HG03196 (cell line): ENCODE data around the gene NPM3.
"Not testable (repeated sequence)": the region's sequence is repeated elsewhere in the genome, so short reads cannot be mapped to it uniquely, and the experiment has no call there.

Experiments
- ATAC-seq: cut with Tn5 transposase; IDR thresholded peaks from one replicate; pipeline ENCODE4 v1.9.1; 2021; ENCODE audit not compliant: unreplicated experiment

NPM3 gene

GRCh38 chr10:101807158-101807557 is 23.9 kb upstream of the NPM3 start:
- no peak for ATAC-seq

- ATAC-seq, result no peak
Measured at GRCh38 chr10:101803511-101803910, 20.3 kb upstream of the NPM3 start.

GRCh38 chr10:101797403-101798059 is 14.3 kb upstream of the NPM3 start:
- no peak for ATAC-seq

DNA sequence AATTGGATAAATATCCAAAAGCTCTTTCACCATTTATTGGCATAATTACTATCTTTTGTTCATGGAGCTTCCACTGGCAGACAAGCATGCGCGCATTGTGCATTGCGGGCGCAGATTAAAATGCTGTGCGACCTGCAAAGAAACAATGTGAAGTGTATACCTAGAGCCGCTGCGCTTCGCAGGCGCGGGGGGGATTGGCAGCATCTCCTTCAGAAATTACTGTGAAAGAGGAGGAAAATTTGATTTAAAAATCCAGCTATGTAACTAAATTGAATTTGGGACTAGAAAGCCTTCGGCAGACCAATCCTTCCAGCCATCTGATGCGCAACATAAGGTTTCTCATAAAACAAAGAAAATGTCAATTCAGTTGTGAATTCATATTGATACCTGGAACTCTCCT is 10.3 kb upstream of the NPM3 start:
- no peak for ATAC-seq

GRCh38 chr10:101789686-101790085 is 6.4 kb upstream of the NPM3 start:
- ATAC-seq, result no peak

GRCh38 chr10:101789231-101789630 is 6.0 kb upstream of the NPM3 start:
- ATAC-seq, result not testable (repeated sequence)

GRCh38 chr10:101785801-101786200 is 2.6 kb upstream of the NPM3 start:
- no peak for ATAC-seq

GRCh38 chr10:101784558-101784957 is 1.3 kb upstream of the NPM3 start:
- ATAC-seq, result no peak

DNA sequence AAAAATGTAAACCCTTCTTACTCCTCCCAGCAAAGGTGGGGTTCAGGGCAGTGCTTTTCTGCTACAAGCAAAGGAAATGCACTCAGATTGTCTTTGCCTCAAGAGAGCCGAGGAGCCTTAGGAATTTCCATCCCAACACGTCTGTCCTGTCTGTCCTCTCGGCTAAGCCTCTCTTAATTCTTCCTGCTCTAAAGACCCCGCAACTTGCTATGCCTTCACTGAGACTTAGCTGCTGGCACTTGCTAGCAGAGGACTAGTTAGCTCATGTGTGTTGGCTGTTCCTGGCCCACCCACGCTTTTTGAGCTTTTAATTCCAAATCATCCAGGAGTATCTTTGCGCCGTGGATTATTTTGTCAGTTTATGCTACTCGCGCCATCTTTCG is 481 bp upstream of the NPM3 start:
- ATAC-seq, result no peak

GRCh38 chr10:101781984-101782810 is 1.0 kb downstream of the NPM3 start:
- ATAC-seq, result no peak

GRCh38 chr10:101781655-101781983 is 1.6 kb downstream of the NPM3 start:
- no peak for ATAC-seq

DNA sequence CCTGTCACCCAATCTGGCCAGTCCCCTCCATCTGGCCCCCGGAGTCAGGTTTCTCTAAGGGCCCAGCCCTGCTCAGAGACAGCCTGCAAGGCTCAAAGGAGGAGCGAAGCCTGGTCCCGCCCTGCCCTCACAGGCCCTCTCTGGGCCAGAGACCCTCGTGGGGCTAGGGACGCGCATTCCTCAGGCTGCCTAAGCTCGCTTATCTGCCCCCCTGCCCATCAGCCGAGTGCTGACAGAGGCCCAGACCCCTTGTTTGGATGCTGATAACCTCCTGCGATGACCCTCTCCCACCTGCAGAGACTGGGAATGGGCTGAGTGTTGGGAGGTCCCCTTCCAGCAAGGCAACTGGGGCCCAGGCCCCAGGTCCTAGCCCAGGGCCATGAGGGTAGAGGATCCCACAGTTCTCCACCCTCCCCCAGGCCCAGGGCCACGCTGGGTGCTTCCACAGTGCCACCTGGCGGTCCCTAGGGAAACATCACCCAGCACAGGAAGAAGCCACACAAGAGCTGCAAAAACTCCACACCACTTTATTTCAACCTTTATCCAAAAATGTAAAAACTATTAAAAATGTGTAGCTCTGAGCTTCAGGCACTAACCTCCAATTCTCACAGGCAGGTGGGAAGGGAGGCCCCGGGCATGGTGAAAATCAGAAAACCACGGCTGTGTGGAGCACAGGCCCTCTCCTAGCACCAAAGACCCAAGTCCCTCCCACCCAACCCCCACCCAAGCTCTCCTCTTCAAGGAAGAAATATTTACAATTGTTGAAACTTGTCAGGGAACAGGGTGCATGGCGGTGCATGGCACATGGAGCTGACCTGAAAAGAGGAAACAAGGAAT is 2.2 kb downstream of the NPM3 start:
- ATAC-seq, result no peak

GRCh38 chr10:101780187-101780817 is 2.9 kb downstream of the NPM3 start:
- no peak for ATAC-seq

DNA sequence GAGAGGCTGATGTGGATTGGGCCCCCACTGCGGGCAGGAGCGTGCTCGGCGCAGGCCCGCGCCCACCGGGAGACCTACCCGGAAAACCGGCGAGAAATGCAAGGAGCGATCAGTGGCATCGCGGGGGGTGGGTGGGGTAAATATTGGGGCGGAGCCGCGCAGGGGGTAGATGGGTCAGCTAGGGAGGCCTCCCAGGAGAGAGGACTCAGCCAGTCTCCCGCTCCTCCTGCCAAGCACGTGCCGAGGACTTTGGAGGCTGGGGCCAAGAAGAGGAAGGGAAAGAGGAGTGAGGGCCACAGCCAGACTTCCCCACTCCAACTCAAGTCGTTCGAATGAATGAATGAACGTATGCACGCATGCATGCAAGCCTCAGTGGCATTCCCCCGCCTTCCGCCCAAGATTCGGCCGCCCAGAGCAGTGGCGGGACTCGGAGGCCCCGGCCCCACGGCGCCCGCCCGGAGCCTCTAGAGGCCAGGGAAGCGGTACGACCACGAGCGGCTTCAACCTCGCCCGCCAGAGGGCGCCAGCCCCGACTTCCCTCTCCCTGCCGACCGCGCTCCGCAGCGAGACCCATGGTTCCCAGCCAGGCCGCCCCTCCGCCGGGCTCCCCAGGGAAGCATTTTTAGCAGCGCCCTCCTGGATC is 3.6 kb downstream of the NPM3 start:
- peak; percentile 42 for ATAC-seq

DNA sequence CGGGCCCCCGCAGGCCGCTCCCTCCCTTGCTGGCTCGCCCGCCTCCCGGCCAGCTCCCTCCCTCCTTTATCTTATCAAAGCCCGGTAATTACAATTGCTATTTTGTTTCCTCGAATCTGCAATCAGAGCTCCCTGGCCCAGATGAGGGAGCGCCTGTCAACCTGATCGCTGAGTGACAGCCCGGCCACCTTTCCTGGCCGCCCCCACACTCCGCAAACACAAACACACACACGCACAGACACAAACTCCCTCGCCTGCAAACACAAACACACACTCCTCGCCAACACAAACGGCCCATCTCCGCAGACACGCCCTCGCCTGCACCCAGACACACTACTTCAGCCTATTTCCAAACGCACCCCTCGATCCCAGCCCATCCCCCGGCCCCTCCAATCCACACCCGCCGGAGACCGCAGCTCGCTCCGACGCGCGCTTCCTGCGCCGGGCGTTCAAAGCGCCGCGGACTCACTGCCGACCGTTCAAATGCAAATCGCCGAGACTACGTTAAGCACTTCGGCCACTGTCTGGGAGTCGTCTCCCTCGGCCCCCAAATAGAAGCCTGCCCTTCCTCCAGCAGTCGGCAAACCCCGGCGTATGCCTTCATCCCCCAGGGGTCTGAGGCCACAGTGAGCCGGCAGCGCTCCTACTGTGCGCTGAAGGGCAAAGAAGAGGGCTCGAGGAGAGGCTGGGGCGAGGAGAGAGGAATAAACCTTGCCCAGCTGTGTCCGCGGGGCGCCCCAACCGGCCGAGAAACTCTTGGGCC is 4.3 kb downstream of the NPM3 start:
- no peak for ATAC-seq

- ATAC-seq, result no peak
Measured at GRCh38 chr10:101778151-101778780, 5.0 kb downstream of the NPM3 start.

GRCh38 chr10:101777619-101778145 is 5.6 kb downstream of the NPM3 start:
- no peak for ATAC-seq

DNA sequence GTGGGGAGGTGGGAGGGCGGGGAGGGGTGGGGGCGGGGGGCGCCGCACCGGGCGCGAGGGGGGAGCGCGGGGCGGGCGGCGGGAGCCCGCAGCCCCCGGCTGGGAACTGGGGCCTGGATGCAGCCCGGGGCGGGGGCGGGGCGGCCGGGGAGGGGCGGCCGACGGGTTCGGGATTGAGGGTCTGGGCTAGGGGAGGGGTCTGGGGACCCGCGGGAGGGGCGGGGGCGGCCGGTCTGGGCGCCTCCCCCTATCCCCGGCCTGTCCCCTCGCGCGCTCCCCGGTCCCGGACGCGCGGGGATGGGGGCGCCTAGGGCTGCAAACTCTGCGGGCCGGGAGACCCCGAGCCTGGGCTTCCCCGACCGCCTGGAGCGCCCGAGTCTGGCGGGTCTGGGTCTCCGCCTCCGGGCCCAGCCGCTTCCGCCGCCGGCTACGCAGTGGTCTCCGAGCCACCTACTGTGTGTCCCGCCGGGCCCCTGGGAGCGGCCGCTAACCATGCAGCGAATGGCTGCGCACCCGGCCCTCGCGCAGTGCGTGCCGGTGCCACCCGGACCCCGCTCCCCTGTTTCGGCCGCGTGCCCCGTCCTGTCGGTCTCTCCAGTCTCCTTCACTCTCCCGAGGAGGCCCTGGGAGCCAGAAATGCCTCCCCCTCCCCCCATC is 7.0 kb downstream of the NPM3 start:
- no peak for ATAC-seq
